Measurements from ENCODE around the gene CDC42EP4. TPM values are rescaled to one million over a fixed set of nuclear protein-coding genes. Genes with fewer than 3 reads are reported as not detected.

Gene CDC42EP4
- total RNA-seq, 4 donors from 2014 or later = 35.8 to 57.0 (median 47.1) TPM

DNA sequence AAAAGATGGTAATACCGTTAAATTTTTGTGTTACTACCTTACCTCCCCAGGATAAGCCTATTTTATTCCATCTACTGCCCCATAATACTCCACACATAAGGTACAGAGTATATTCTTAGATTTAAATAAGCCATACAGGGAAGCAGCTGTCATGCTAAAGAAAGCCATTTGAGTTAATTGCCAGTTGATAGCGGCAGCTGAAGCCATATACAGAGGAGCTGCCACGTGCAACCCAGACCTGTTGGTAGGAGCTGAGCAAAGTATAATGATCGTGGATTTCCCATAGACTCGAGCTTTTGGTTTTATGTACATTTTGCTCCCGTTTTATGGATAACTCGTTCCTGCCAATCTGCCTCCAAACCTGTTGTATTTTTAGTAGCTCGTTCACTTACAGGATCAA lies 62.1 kb downstream of the CDC42EP4 start:
- H3K4me3 ChIP-seq = no peak overlapping the region
- ATAC-seq (no peak), DNase-seq (no peak)
- no peaks in the 10 kb centered on the region for H3K9me3 ChIP-seq
- in situ Hi-C loops (cut with MboI; ENCODE audit: low sequenced_read_pairs in 4 of 4) = loop anchor here in 3 of 4 donors (5.0 to 10.0 kb wide), 2 partner anchors 65 to 123 kb away; partner anchors contain the start of gene CDC42EP4 (in 1 of the 3)
- TF ChIP-seq, protein P1, sequence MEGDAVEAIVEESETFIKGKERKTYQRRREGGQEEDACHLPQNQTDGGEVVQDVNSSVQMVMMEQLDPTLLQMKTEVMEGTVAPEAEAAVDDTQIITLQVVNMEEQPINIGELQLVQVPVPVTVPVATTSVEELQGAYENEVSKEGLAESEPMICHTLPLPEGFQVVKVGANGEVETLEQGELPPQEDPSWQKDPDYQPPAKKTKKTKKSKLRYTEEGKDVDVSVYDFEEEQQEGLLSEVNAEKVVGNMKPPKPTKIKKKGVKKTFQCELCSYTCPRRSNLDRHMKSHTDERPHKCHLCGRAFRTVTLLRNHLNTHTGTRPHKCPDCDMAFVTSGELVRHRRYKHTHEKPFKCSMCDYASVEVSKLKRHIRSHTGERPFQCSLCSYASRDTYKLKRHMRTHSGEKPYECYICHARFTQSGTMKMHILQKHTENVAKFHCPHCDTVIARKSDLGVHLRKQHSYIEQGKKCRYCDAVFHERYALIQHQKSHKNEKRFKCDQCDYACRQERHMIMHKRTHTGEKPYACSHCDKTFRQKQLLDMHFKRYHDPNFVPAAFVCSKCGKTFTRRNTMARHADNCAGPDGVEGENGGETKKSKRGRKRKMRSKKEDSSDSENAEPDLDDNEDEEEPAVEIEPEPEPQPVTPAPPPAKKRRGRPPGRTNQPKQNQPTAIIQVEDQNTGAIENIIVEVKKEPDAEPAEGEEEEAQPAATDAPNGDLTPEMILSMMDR (IDR thresholded peaks at IDR 0.05 in 4 of 5, conservative IDR thresholded peaks at IDR 0.05 in 1 of 5) = no peak
- no peak for TF ChIP-seq POLR2A (IDR thresholded peaks at IDR 0.05)
- no peak overlapping the region for H3K27ac ChIP-seq
- H3K36me3 ChIP-seq = peaks cover 0 to 15% of the 10 kb centered on the region in 2 donors
- H3K4me1 ChIP-seq = no peaks in the 10 kb centered on the region
- no peaks in the 10 kb centered on the region for H3K27me3 ChIP-seq
- intact Hi-C loops (cut with DNase I; ENCODE audit: low total_unique reads) = no loop called here

DNA sequence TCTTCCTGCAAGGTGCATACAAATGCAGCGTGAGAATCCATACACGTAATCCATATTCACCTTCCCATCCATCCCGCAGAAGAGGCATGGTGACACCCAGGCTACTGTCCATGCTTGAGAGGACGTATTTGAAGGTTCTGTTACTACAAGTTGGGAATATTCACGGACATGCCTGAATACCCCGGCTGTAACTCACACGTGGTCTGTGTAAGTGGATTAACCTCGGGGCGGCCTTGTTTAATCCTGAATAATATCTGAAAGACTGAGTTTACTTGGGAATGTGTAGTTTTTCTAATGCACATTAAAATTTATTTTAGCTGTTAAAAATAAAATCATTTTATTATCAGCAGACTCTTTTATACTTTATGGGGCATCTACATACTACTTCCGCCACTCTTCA lies 63.3 kb downstream of the CDC42EP4 start:
- peaks cover 0 to 25% of the 10 kb centered on the region in 2 donors for H3K36me3 ChIP-seq
- DNase-seq (no peak), ATAC-seq (no peak)
- TF ChIP-seq, protein P1 (IDR thresholded peaks at IDR 0.05 in 4 of 5, conservative IDR thresholded peaks at IDR 0.05 in 1 of 5) = no peak
- no peak for TF ChIP-seq POLR2A (IDR thresholded peaks at IDR 0.05)
- H3K27ac ChIP-seq = no peak overlapping the region
- no peaks in the 10 kb centered on the region for H3K9me3 ChIP-seq
- no peaks in the 10 kb centered on the region for H3K4me1 ChIP-seq
- intact Hi-C loops (cut with DNase I; ENCODE audit: low total_unique reads) (no loop called here), in situ Hi-C loops (cut with MboI; ENCODE audit: low sequenced_read_pairs in 4 of 4) (no loop called here)
- no peaks in the 10 kb centered on the region for H3K27me3 ChIP-seq
- no peak overlapping the region for H3K4me3 ChIP-seq

DNA sequence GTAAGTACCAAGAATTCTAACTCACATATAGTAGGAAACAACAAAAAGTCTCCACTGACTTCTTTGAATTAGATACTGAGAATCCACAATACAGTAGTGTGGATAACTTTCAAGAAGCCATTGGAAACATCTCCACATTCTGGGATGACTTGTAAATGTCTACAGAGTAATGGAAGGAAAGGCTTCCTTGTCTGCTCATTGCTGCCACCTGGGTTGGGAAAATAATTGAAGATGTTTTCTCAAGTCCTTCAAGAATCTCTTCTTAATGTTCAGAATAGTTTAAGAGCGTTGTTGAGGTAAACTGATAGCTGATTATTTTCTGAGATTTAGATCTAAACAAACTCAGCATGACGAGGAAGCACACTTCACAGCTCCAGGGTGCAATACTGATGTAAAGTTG lies 64.1 kb downstream of the CDC42EP4 start:
- Histone ChIP-seq H3K27me3 (no peaks in the 10 kb centered on the region), H3K36me3 (peaks cover 0 to 30% of the 10 kb centered on the region in 2 donors), H3K4me3 (no peak overlapping the region), H3K4me1 (no peaks in the 10 kb centered on the region), H3K9me3 (no peaks in the 10 kb centered on the region), H3K27ac (no peak overlapping the region)
- TF ChIP-seq, protein P1 (IDR thresholded peaks at IDR 0.05 in 4 of 5, conservative IDR thresholded peaks at IDR 0.05 in 1 of 5) = no peak
- no peak for TF ChIP-seq POLR2A (IDR thresholded peaks at IDR 0.05)
- in situ Hi-C loops (cut with MboI; ENCODE audit: low sequenced_read_pairs in 4 of 4) = no loop called here
- DNase-seq (no peak), ATAC-seq (no peak)
- intact Hi-C loops (cut with DNase I; ENCODE audit: low total_unique reads) = no loop called here

- intact Hi-C loops (cut with DNase I; ENCODE audit: low total_unique reads) (no loop called here), in situ Hi-C loops (cut with MboI; ENCODE audit: low sequenced_read_pairs in 4 of 4) (no loop called here)
- Histone ChIP-seq H3K4me1 (peaks cover 15 to 21% of the 10 kb centered on the region in 2 donors), H3K27me3 (no peaks in the 10 kb centered on the region), H3K27ac (no peak overlapping the region), H3K9me3 (no peaks in the 10 kb centered on the region), H3K4me3 (no peak overlapping the region), H3K36me3 (peaks cover 0 to 41% of the 10 kb centered on the region in 2 donors)
- no peak for DNase-seq
- TF ChIP-seq, protein P1 (IDR thresholded peaks at IDR 0.05 in 4 of 5, conservative IDR thresholded peaks at IDR 0.05 in 1 of 5) = no peak
- no peak for TF ChIP-seq POLR2A (IDR thresholded peaks at IDR 0.05)
- peak in 1 of 2 donors; percentile 41 for ATAC-seq
These were observed 71.2 kb downstream of the CDC42EP4 start for GRCh38 chr17:73240561-73240960.

GRCh38 chr17:73237714-73238113 lies 74.1 kb downstream of the CDC42EP4 start:
- no peak for DNase-seq
- TF ChIP-seq POLR2A (IDR thresholded peaks at IDR 0.05) = no peak
- TF ChIP-seq, protein P1 (IDR thresholded peaks at IDR 0.05 in 4 of 5, conservative IDR thresholded peaks at IDR 0.05 in 1 of 5) = no peak
- Histone ChIP-seq H3K27ac (no peak overlapping the region), H3K4me1 (peaks cover 24 to 29% of the 10 kb centered on the region in 2 donors), H3K9me3 (no peaks in the 10 kb centered on the region), H3K4me3 (no peak overlapping the region), H3K36me3 (peaks cover 0 to 27% of the 10 kb centered on the region in 2 donors), H3K27me3 (no peaks in the 10 kb centered on the region)
- intact Hi-C loops (cut with DNase I; ENCODE audit: low total_unique reads) (no loop called here), in situ Hi-C loops (cut with MboI; ENCODE audit: low sequenced_read_pairs in 4 of 4) (no loop called here)
- ATAC-seq = no peak
